ENCODE results near the gene DLX3. TPM values are rescaled to one million over a fixed set of nuclear protein-coding genes. Genes with fewer than 3 reads are reported as not detected.

DLX3 gene
- total and polyA plus RNA-seq, 2 of the 8 experiments (the other 6 are each of a cell fraction or from before 2014, with no cell fraction given), result 0.15 to 0.20 TPM

DNA sequence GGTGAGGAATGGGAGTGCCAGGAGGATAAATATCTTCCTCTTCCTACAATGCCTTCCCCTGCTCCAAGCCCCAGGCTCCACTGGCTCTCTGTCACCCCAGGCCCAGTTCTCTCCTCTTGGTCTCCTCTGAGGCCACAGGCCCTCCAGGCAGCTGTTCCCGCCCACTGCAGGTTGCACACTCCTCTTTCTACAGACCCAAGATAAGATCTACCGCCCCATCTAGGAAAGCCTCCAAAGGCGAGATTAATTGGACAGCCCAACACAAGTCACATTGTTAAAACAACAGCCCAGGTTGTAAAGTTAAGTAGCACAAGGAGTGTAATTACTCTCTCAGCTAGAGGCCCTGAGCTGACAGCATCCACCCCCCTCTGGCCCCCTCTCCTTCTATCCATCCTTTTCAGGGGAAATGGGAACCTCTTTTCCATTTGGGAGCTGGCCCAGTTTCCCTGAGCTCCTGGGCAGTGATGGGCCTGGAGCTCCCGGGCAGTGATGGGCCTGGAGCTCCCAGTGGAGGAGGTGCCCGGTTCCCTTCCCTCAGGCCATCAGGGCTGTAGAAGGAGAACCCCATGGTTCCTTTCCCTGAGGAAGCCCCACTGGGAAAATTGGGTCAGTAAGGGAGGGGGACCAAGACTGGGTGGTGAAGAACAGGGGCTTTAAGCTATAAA, 18.7 kb downstream of the DLX3 start:
- TF ChIP-seq BCL11A (IDR thresholded peaks at IDR 0.05; ENCODE audit: low read depth in 2 of 2, low read length in 2 of 2), result no peak
- TF ChIP-seq, protein P1, sequence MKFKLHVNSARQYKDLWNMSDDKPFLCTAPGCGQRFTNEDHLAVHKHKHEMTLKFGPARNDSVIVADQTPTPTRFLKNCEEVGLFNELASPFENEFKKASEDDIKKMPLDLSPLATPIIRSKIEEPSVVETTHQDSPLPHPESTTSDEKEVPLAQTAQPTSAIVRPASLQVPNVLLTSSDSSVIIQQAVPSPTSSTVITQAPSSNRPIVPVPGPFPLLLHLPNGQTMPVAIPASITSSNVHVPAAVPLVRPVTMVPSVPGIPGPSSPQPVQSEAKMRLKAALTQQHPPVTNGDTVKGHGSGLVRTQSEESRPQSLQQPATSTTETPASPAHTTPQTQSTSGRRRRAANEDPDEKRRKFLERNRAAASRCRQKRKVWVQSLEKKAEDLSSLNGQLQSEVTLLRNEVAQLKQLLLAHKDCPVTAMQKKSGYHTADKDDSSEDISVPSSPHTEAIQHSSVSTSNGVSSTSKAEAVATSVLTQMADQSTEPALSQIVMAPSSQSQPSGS (IDR thresholded peaks at IDR 0.05; ENCODE audit: low read length), result no peak
- TF ChIP-seq TBP (IDR thresholded peaks at IDR 0.05; ENCODE audit: low read depth, low read length), result no peak
- no peak for TF ChIP-seq BRCA1 (IDR thresholded peaks at IDR 0.05; ENCODE audit: low read depth, low read length)
- no peak for TF ChIP-seq GTF2F1 (IDR thresholded peaks at IDR 0.05; ENCODE audit: borderline replicate concordance, low read depth, low read length)
- TF ChIP-seq SIX5 (IDR thresholded peaks at IDR 0.05; ENCODE audit: low read depth, low read length), result no peak
- no peak for TF ChIP-seq RBBP5 (IDR thresholded peaks at IDR 0.05; ENCODE audit: borderline replicate concordance, low read depth, low read length)
- TF ChIP-seq, protein P2, sequence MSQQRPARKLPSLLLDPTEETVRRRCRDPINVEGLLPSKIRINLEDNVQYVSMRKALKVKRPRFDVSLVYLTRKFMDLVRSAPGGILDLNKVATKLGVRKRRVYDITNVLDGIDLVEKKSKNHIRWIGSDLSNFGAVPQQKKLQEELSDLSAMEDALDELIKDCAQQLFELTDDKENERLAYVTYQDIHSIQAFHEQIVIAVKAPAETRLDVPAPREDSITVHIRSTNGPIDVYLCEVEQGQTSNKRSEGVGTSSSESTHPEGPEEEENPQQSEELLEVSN (IDR thresholded peaks at IDR 0.05), result no peak
- Histone ChIP-seq H2BK20ac (ENCODE audit: low read length) (no peak overlapping the region), H4K91ac (replicated peaks; ENCODE audit: insufficient read length, low read length) (no peak overlapping the region), H3K4me2 (ENCODE audit: insufficient read depth in 1 of 2, low read depth in 2 of 2, low read length in 2 of 2) (no peak overlapping the region), H2BK5ac (ENCODE audit: low read depth, low read length) (no peak overlapping the region), H2BK120ac (replicated peaks; ENCODE audit: low read depth, low read length) (no peak overlapping the region), H3K9me3 (ENCODE audit: insufficient read depth in 2 of 2, low read depth in 1 of 2, low read length in 1 of 2) (no peaks in the 10 kb centered on the region; a peak in 1 of 4 replicates), H4K8ac (ENCODE audit: extremely low read depth, insufficient read depth, low read length) (no peak overlapping the region), H3K36me3 (ENCODE audit: control insufficient read depth in 2 of 4, insufficient read depth in 4 of 4, low read length in 3 of 4) (peaks cover 0 to 4% (median 0%) of the 10 kb centered on the region in 4 experiments; a peak in 1 of 8 replicates), H2AFZ (ENCODE audit: low read length) (no peak overlapping the region), H3K9ac (replicated peaks in 1 of 4; ENCODE audit: extremely low read depth in 1 of 4, low read depth in 3 of 4, low read length in 3 of 4) (no peak overlapping the region), H2AK5ac (ENCODE audit: low read depth, low read length) (no peak overlapping the region; the same call in 1 of the 2 replicates), H3K79me1 (ENCODE audit: low read depth, low read length) (no peaks in the 10 kb centered on the region), H3K18ac (ENCODE audit: extremely low read depth, low read length) (no peak overlapping the region), H3K4me3 (ENCODE audit: extremely low read depth in 1 of 4, insufficient read depth in 2 of 4, low read depth in 3 of 4, low read length in 4 of 4) (no peak overlapping the region), H3K79me2 (ENCODE audit: control insufficient read depth in 1 of 2, insufficient read depth in 2 of 2, low read length in 2 of 2) (no peaks in the 10 kb centered on the region), H2BK12ac (ENCODE audit: low read depth, low read length) (peak overlapping the region; percentile 77; the same call in 1 of the 2 replicates), H3K56ac (replicated peaks; ENCODE audit: insufficient read length, low read depth, low read length) (no peak overlapping the region), H3K23me2 (ENCODE audit: low read depth, low read length) (peaks cover 5% of the 10 kb centered on the region), H3K14ac (ENCODE audit: insufficient read length) (no peak overlapping the region), H2BK15ac (ENCODE audit: low read length) (no peak overlapping the region), H3K23ac (ENCODE audit: insufficient read length) (no peak overlapping the region), H3K4ac (replicated peaks; ENCODE audit: insufficient read length, low read depth, low read length) (no peak overlapping the region), H4K20me1 (replicated peaks in 1 of 2; ENCODE audit: control insufficient read depth in 1 of 2, insufficient read depth in 2 of 2, low read length in 2 of 2) (peaks cover 7 to 9% of the 10 kb centered on the region in 2 experiments), H3K27me3 (replicated peaks in 1 of 4; ENCODE audit: control insufficient read depth in 3 of 4, extremely low read depth in 1 of 4, insufficient read depth in 3 of 4, low read length in 3 of 4) (peaks cover 41 to 72% (median 62%) of the 10 kb centered on the region in 4 experiments), H3K27ac (ENCODE audit: low read depth, low read length) (no peak overlapping the region), H4K5ac (ENCODE audit: insufficient read length, low read depth, low read length) (no peak overlapping the region), H3K4me1 (replicated peaks in 1 of 4; ENCODE audit: control insufficient read depth in 3 of 4, insufficient read depth in 4 of 4, low read length in 3 of 4) (peaks cover 3 to 46% (median 33%) of the 10 kb centered on the region in 4 experiments)
- DNase-seq (ENCODE audit: low read depth in 1 of 2, low spot score in 2 of 2) (no peak), FAIRE-seq (no peak)
- ChIA-PET POLR2A (ENCODE audit: partially characterized antibody) (interaction anchor here (1.5 to 1.7 kb wide), 2 partner anchors 12 kb away, joined by 3 to 6 read pairs; no protein-coding TSS in a partner anchor), CTCF (ENCODE audit: partially characterized antibody) (interaction anchor here (1.1 to 15.2 kb wide), 12 partner anchors 10 to 123 kb away, joined by 3 to 398 read pairs (median 7); partner anchors contain the start of gene DLX3)
- 72% methylated on average over 5 of the region's 5 CpGs; no CpG with 5 or more reads in 1 of the 2 experiments for whole genome bisulfite sequencing, 2 experiments (ENCODE audit: extremely low coverage in 1 of 2, insufficient coverage in 1 of 2, insufficient read length in 1 of 2, insufficient replicate concordance in 2 of 2, low coverage in 1 of 2, low lambda C conversion rate in 2 of 2, missing lambda C conversion rate in 1 of 2)
